ENCODE data around the gene TIMM22.
"Not testable (repeated sequence)": the region's sequence is repeated elsewhere in the genome, so short reads cannot be mapped to it uniquely, and the experiment has no call there.

The TIMM22 gene

DNA sequence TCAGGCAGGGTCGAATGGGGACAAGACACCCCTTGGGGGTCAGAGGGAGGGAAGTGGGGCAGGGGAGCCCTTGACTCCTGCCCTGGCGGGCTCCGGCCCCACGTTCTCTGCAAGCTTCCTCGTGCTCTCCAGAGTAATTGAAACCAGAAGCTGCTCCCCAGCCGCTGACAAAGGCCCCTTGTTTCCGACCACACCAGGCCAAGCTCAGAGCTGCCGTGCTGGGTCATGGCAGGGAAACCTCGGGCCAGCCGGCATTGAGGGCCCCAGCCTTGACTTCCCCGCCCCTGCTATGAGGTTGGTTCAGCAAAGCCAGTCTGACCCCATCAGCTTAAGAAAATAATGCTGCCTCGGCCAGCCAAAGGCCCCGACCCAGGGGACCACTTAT, 43.3 kb downstream of the TIMM22 start:
- peak; percentile 32 to 76 for DNase-seq

DNA sequence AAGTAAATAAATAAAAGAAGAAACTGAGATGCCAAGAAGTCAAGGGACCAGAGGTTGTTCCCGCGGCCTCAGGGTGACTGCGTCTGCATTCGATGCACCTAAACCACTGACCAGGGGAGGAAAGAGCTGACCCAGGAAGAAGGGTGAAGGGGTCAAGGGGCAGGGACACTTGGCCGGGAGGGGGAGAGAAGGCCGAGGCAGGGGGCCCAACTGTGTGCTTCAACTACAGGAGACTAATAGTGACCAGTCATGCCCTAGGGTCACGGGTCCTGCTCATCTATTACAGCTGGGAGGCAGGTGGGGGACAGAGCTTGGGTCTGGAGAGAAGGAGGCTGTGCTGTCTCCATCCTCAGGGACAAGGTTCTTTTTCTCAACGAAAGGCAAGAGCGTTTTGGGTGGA, 44.8 kb downstream of the TIMM22 start:
- no peak for DNase-seq

DNA sequence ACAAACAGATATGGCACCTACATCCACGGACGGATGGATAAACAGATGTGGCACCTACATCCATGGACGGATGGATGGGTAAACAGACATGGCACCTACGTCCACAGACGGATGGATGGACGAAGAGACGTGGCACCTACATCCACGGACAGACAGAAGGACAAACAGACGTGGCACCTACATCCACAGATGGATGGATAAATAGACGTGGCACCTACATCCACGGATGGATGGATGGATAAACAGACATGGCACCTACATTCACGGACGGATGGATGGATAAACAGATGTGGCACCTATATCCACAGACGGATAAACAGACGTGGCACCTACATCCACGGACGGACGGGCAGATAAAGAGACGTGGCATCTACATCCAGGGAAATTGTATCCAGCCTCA, 45.6 kb downstream of the TIMM22 start:
- no peak for DNase-seq

DNA sequence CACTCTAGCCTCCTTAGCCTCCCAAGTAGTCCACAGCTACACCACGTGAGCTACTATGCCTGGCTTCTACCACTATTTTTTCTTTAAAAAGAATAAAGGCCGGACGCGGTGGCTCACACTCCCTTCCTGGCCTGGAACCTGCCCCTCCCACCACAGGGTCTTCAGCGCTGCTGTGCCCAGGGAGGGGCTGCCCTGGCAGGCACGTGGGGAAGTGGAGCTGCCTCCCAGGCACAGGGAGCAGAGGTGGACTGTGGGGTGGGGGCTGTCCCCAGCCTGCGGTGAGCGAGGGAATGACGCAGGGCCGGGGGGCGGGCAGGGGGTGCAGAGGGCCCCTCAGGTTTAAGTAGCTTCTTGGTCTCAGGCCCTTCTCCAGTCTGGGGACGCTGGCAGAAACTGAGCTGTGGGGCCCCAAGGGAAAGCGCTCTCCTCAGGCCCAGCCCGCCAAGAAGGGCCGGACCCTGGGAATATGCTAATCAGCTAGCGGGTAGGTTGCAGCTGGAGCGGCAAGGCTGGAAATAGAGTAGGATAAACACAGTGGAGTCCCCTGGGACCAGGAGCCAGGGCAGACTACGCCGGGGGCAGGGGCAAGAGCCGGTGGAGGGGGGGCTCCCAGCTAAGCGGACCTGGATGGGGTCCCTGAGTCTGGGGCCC, 46.8 kb downstream of the TIMM22 start:
- no peak for DNase-seq

DNA sequence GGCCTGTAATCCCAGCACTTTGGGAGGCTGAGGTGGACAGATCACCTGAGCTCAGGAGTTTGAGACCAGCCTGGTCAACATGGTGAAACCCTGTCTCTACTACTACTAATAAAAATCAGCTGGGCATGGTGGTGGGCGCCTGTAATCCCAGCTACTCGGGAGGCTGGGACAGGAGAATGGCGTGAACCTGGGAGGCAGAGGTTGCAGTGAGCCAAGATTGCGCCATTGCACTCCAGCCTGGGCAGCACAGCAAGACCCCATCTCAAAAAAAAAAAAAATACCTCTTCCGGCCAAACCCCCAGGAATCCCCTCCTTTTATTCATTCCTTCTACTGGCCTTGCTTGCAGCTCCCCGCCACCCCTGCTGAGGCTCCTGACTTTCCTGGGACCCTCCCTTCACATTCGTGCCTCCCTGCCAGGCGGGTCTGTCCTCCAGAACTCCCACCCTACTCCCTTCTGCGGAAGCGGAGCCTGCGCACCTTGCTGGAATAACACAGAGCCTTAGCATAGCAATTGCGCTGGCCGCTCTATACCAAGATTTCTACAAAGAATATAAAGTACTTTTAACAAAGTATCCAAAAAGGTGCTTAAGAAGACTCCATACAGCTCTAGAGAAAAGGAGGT, 47.6 kb downstream of the TIMM22 start:
- not testable (repeated sequence) for DNase-seq

DNA sequence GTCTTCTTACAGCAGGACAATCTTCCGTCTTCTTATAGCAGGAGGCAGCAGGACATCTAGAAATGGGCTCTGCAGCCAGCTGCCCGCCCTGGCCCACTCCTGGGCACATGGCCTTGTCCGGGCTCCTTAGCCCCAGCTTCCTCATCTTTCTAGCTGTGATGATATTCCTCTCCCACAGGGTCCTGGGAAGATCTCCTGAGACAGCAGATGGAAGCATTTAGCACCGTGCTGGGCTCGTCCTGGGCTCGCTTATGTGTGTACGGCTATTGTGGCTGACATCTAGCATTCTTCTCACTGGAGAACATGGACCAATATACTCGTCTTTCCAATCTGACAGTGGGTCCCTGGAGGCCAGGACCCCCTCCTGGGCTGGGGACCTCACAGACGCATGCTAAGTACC, 48.5 kb downstream of the TIMM22 start:
- DNase-seq = no peak

DNA sequence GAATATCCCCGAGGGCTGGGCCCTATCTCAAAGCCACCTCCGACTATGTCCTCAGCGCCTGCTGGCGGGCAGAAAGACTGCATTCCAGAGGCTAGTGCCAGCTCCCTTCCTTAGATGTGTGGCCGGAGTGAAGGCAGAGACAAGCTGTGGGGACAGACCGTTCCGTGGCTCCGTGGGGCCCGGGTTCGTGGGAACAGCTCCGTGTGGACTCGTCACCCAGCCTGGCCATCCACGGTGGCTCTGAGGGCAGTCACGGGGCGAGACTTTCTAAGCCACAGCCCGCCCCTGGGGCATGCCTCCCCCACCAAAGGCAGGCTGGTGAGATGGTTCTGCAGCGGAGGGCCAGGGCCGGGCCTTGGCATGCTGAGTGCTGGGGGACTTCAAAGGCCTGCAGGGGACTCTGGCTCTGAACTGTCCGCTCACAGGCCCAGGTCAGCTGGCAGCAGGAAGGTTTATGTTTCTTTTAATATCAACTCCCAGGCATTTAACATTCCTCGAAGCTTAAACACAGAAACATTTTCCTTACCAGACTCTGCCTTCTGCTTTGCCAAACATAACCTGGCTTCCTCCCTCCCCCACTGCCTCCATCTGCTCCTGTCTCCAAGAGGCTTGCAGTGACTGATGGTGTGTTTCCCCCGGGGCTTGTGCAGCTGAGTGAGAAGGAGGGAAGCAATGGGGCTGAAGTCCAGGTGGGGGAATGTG, 50.4 kb downstream of the TIMM22 start:
- DNase-seq = no peak

DNA sequence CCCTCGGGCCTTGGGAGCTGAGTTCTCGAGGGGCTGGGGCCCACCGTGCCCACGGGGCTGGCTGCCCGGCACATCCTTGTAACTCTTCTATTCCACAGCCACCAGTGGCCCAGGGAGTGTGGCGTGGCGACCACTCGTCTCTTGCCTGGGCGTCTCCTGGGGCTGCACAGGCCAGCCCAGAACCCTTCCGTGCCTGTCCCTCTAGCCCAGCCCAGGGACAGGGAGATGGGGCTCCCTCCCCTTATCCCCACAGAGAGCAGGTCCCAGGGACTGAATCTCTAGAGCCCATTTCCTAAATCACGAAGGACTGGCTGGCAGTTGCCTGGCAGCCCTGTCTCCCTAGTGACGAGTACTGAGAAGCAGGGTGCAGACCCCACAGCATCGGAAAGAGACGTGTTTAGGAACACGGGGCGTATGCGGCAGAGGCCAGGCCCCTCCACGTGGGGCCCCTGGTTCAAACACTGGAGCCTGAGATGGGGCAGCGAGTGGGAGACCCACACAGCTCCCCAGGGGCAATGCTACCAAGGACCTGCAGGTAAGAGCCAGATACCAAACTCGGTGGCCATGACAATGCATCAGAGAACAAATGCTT, 51.0 kb downstream of the TIMM22 start:
- DNase-seq = no peak

DNA sequence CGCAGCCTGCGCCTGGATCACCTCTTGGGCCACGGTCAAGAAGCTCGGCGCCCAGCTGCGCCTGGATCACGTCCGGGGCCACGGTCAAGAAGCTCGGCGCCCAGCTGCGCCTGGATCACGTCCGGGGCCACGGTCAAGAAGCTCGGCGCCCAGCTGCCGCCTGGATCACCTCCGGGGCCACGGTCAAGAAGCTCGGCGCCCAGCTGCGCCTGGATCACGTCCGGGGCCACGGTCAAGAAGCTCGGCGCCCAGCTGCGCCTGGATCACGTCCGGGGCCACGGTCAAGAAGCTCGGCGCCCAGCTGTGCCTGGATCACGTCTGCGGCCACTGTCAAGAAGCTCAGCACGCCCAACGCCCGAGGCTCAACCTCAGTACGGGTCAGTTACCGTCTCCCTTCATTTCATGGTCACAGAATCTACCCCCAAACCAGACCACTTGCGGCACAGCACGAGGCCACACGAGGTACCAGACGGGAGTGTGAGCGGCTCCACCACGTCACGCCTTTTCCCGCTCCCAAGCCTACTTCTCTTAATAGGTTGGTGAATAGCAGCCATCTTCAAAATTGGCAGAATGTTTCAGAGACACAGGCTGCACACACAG, 51.7 kb downstream of the TIMM22 start:
- not testable (repeated sequence) for DNase-seq

DNA sequence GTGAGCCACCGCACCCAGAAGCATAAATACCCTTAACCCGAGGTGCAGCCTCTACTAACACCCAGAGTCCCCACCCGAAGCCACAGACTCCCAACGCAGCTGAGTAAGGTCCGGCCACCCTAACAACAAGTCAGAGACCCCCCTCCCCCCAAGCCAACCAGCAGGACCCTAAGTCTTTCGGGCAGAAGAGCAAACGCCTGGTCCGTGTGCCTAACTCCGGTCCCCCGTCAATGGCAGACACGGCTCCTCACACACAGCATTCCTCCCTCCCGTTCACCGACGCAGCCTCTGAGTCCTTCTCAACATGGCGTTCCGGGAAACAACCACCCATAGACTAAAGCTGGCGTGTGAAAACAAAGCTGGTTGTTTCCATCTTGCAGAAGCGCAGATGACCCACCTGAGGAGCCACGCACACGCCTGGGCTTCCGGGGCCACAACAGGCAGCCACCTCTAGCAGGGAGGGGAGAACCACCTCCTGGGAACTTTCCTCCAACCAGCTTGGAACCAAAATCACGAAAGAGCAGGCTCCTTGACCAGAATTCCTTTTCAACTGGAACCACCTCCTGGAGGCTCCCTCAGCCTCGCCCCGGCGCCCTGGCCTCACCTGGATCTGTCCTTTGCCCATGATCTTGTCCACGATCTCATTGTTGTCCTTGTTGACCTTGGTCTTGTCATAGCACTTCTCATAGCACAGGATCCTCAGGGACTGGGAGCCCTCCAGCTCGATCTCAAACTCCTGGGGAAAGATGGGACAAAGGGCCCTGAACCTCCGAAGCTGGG, 52.7 kb downstream of the TIMM22 start:
- DNase-seq = no peak

DNA sequence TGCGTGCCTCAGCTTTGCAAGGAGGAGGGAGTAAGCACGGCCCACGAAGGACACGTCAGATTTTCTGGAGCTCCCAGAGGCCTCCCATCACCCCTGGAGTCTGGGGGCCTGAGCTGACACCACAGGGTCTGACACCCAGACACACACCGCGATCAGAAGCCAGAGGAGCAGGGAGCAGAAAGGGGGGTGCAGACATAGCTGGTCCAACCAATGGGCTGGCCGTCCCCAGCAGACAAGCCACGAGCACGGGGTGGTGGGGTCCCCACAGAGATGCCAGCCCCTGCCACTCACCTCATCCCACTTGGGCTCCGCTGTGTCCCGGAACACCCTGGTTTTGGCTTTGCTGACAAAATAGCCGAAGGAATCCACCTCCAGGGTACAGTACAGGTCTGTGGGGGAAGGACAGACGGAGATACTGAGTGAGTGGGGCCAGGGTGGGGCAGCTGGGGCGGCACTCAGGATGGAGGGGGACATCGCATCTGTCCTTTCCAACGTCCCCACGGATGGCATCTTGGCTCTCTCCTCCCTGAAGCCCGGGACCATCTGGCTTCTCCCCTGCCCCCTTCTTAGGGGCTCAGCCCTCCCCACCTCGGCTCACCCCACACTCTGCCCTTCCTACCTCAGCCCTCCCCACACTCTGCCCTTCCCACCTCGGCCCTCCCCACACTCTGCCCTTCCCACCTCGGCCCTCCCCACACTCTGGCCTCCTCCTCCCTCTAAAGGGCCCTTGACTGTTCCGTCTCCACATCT, 53.5 kb downstream of the TIMM22 start:
- no peak for DNase-seq

DNA sequence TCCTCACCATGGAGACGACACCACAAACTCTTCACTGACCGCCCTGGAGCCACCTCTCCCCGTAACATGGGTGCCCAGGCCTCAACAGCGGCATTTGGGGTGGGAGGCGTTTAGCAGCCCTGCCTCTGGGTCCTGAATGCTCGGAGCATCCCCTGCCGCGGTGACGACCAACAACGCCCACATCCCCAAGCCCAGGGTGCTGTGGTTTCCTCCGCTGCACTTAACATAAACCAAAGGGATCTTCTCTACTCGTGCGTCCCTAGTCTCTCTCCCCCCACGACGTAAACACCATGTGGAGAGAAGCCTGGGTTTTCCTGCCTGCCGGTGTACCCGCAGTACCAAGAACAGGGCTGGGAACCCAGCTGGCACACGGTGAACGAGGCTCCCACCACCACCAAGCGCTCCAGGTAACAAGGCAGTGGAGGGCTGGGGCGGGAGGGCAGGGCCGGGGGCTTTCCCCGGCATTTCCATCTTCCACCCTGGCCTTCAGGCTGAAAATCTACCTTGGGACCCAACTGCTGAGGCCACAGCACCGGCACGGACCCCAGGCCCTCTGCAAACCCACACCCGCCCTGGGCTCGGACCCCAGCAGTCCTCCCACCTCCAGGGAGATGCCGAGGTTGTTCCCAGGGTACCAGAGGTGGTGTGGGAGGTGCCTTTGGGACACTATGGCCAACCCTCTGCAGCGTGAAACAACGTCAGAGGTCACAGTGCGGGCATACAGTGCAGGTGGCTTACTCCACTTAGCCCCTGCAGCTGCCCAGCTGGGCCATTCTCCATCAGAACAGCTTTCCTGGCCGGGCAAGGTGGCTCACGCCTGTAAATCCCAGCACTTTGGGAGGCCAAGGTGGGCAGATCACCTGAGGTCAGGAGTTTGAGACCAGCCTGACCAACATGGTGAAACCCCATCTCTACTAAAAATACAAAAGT, 54.3 kb downstream of the TIMM22 start:
- DNase-seq = no peak

Data from inflammatory macrophage (primary cell).